WERI-Rb-1 (cell line): ENCODE data around the gene DNAH8.

Source experiments
- DNase-seq: peaks from one replicate; pipeline ENCODE4 v3.0.0-alpha.2; 2020
- H3K27ac ChIP-seq: fragments of 250-450 bp; sonication (Bioruptor Pico); 2 replicates; pipeline ENCODE4 v1.5.1; 2020; ENCODE audit warnings: mild to moderate bottlenecking, moderate library complexity
- H3K27me3 ChIP-seq: fragments of 250-450 bp; sonication (Bioruptor Pico); 2 replicates; pipeline ENCODE4 v1.5.1; 2021; ENCODE audit warnings: mild to moderate bottlenecking, low read depth, moderate library complexity; ENCODE audit not compliant: insufficient read depth, severe bottlenecking
- H3K36me3 ChIP-seq: fragments of 250-450 bp; sonication (Bioruptor Pico); 2 replicates; pipeline ENCODE4 v1.5.1; 2020; ENCODE audit warnings: mild to moderate bottlenecking, moderate library complexity
- H3K4me3 ChIP-seq: 2 replicates; pipeline ENCODE4 v1.5.1; 2011; ENCODE audit warnings: low read depth, mild to moderate bottlenecking, control low read depth, low read length
- H3K9me3 ChIP-seq: fragments of 250-450 bp; sonication (Bioruptor Pico); 2 replicates; pipeline ENCODE4 v1.5.1; 2021; ENCODE audit warnings: mild to moderate bottlenecking, moderate library complexity; ENCODE audit not compliant: severe bottlenecking
- CTCF ChIP-seq: IDR thresholded peaks from 2 replicates; pipeline ENCODE4 v1.5.1; 2011; ENCODE audit warnings: low read depth, mild to moderate bottlenecking, control low read depth, inconsistent platforms, low read length

The DNAH8 gene

GRCh38 chr6:38755874-38756273 is 40.8 kb downstream of the DNAH8 start:
- H3K36me3 ChIP-seq: no peaks in the 10 kb centered on the region
- H3K9me3 ChIP-seq: no peaks in the 10 kb centered on the region
- no peak overlapping the region for H3K27ac ChIP-seq
- TF ChIP-seq CTCF: no peak
- DNase-seq: no peak
- H3K27me3 ChIP-seq: no peaks in the 10 kb centered on the region
- H3K4me3 ChIP-seq: no peak overlapping the region

GRCh38 chr6:38760097-38760496 is 45.0 kb downstream of the DNAH8 start:
- Histone ChIP-seq H3K36me3 (no peaks in the 10 kb centered on the region), H3K27ac (no peak overlapping the region), H3K9me3 (no peaks in the 10 kb centered on the region), H3K4me3 (no peak overlapping the region), H3K27me3 (no peaks in the 10 kb centered on the region)
- no peak for DNase-seq
- TF ChIP-seq CTCF: no peak

- H3K36me3 ChIP-seq: no peaks in the 10 kb centered on the region
- H3K4me3 ChIP-seq: no peak overlapping the region
- DNase-seq: no peak
- H3K27me3 ChIP-seq: no peaks in the 10 kb centered on the region
- H3K27ac ChIP-seq: no peak overlapping the region
- TF ChIP-seq CTCF: no peak
- no peaks in the 10 kb centered on the region for H3K9me3 ChIP-seq
These were observed 47.7 kb downstream of the DNAH8 start for GRCh38 chr6:38762848-38763247.

- Histone ChIP-seq H3K27me3 (no peaks in the 10 kb centered on the region), H3K4me3 (no peak overlapping the region), H3K9me3 (peaks cover 3% of the 10 kb centered on the region), H3K36me3 (no peaks in the 10 kb centered on the region), H3K27ac (no peak overlapping the region)
- no peak for TF ChIP-seq CTCF
- DNase-seq: no peak
These were observed 52.4 kb downstream of the DNAH8 start for GRCh38 chr6:38767560-38767959.

GRCh38 chr6:38773338-38773737 is 58.2 kb downstream of the DNAH8 start:
- DNase-seq: peak; percentile 59
- no peak overlapping the region for H3K27ac ChIP-seq
- no peaks in the 10 kb centered on the region for H3K9me3 ChIP-seq
- H3K27me3 ChIP-seq: no peaks in the 10 kb centered on the region
- no peak overlapping the region for H3K4me3 ChIP-seq
- H3K36me3 ChIP-seq: no peaks in the 10 kb centered on the region
- peak; percentile 96 for TF ChIP-seq CTCF

- no peaks in the 10 kb centered on the region for H3K9me3 ChIP-seq
- no peaks in the 10 kb centered on the region for H3K27me3 ChIP-seq
- no peaks in the 10 kb centered on the region for H3K36me3 ChIP-seq
- TF ChIP-seq CTCF: no peak
- no peak overlapping the region for H3K4me3 ChIP-seq
- no peak for DNase-seq
- no peak overlapping the region for H3K27ac ChIP-seq
These were observed 60.0 kb downstream of the DNAH8 start for GRCh38 chr6:38774929-38775707.
